C4-2B (cell line): ENCODE results near the gene PIGB.

ENCODE experiments used
- ZFX ChIP-seq: fragments of 450-650 bp; IDR thresholded peaks from 2 replicates; pipeline ENCODE4 v1.6.1; 2017
- TF ChIP-seq, protein P1 (sequence below): fragments of 450-650 bp; conservative IDR thresholded peaks from 2 replicates; pipeline ENCODE4 v1.5.1; 2017; ENCODE audit warnings: mild to moderate bottlenecking

- TF ChIP-seq, protein P1, sequence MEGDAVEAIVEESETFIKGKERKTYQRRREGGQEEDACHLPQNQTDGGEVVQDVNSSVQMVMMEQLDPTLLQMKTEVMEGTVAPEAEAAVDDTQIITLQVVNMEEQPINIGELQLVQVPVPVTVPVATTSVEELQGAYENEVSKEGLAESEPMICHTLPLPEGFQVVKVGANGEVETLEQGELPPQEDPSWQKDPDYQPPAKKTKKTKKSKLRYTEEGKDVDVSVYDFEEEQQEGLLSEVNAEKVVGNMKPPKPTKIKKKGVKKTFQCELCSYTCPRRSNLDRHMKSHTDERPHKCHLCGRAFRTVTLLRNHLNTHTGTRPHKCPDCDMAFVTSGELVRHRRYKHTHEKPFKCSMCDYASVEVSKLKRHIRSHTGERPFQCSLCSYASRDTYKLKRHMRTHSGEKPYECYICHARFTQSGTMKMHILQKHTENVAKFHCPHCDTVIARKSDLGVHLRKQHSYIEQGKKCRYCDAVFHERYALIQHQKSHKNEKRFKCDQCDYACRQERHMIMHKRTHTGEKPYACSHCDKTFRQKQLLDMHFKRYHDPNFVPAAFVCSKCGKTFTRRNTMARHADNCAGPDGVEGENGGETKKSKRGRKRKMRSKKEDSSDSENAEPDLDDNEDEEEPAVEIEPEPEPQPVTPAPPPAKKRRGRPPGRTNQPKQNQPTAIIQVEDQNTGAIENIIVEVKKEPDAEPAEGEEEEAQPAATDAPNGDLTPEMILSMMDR: no peak
- no peak for TF ChIP-seq ZFX
Measured at GRCh38 chr15:55279100-55279745, 39.8 kb upstream of the PIGB start.
